B cell (primary cell): ENCODE measurements around the gene RIIAD1. TPM values are rescaled to one million over a fixed set of nuclear protein-coding genes. Genes with fewer than 3 reads are reported as not detected.

ENCODE experiments used
- ATAC-seq: fragments of 200-7000 bp; cut with Tn5 transposase; one replicate; pipeline ENCODE4 v1.10.0; 2021; ENCODE audit warnings: low read depth, mild to moderate bottlenecking, moderate number of reproducible peaks, moderate library complexity
- CTCF ChIA-PET: fragments of 350-600 bp; sonication (Branson Sonifier 250); formaldehyde crosslinking; loops from one replicate; lab custom pipeline; 2021; ENCODE audit warnings: antibody characterized with exemption, inconsistent platforms; lab: Charles Lee
- POLR2A ChIA-PET: fragments of 350-600 bp; sonication (Branson Sonifier 250); formaldehyde crosslinking; loops from one replicate; lab custom pipeline; 2021; ENCODE audit warnings: antibody characterized with exemption; lab: Charles Lee
- DNase-seq: peaks from one replicate; pipeline ENCODE4 v3.0.0; 2013
- H2AFZ ChIP-seq: 2 replicates; pipeline ENCODE4 v1.6.1; 2012; ENCODE audit warnings: mild to moderate bottlenecking, low read depth, low read length; ENCODE audit not compliant: insufficient read depth, poor library complexity, severe bottlenecking
- H3K27ac ChIP-seq, 2 donors: 1 replicate in 1 of 2; 2 replicates in 1 of 2; pipeline ENCODE4 v1.5.1; 2012 to 2013; ENCODE audit warnings: low read length in 2 of 2, mild to moderate bottlenecking in 2 of 2, moderate library complexity in 1 of 2
- H3K27me3 ChIP-seq, 4 experiments: fragments of 200-600 bp in 1 of 4; sonication (generic) in 1 of 4; replicated peaks in 1 of 4; 1 replicate in 2 of 4; 2 replicates in 2 of 4; pipeline versions ENCODE4 v1.6.1 to v1.7.0; 2013 to 2016; ENCODE audit warnings: low read length in 3 of 4, mild to moderate bottlenecking in 2 of 4, mixed read lengths in 1 of 4, moderate library complexity in 1 of 4; ENCODE audit not compliant: insufficient read depth in 4 of 4, control insufficient read depth in 3 of 4; ENCODE audit errors: control extremely low read depth in 1 of 4
- H3K36me3 ChIP-seq, 2 experiments: replicated peaks in 1 of 2; 1 replicate in 1 of 2; 2 replicates in 1 of 2; pipeline versions ENCODE4 v1.6.1 to v1.7.1; 2013; ENCODE audit warnings: low read length in 1 of 2; ENCODE audit not compliant: insufficient read depth in 2 of 2, control insufficient read depth in 1 of 2; ENCODE audit errors: control extremely low read depth in 1 of 2, extremely low read depth in 1 of 2
- H3K4me1 ChIP-seq, 2 donors: fragments of 200-600 bp in 1 of 2; sonication (generic) in 1 of 2; 1 replicate in 1 of 2; 2 replicates in 1 of 2; pipeline versions ENCODE4 v1.5.1 to v1.6.1; 2013 to 2017; ENCODE audit warnings: low read length in 2 of 2; ENCODE audit not compliant: control insufficient read depth in 2 of 2, insufficient read depth in 2 of 2
- H3K4me2 ChIP-seq: replicated peaks from 2 replicates; pipeline ENCODE3; 2012; ENCODE audit warnings: mild to moderate bottlenecking, low read depth, low read length; ENCODE audit not compliant: poor library complexity, severe bottlenecking
- H3K4me3 ChIP-seq, 5 experiments: fragments of 200-600 bp in 1 of 5; sonication (generic) in 1 of 5; 1 replicate in 3 of 5; 2 replicates in 2 of 5; pipeline versions ENCODE4 v1.5.1 to v1.7.0; 2011 to 2016; ENCODE audit warnings: low read length in 4 of 5, mild to moderate bottlenecking in 4 of 5, low read depth in 2 of 5, control low read depth in 1 of 5, moderate library complexity in 1 of 5; ENCODE audit not compliant: insufficient read depth in 1 of 5; ENCODE audit errors: control extremely low read depth in 1 of 5, extremely low read depth in 1 of 5
- H3K79me2 ChIP-seq: fragments of 200-600 bp; sonication (generic); one replicate; pipeline ENCODE4 v1.6.0; 2016; ENCODE audit warnings: low read length; ENCODE audit not compliant: control insufficient read depth, insufficient read depth
- H3K9ac ChIP-seq: fragments of 200-600 bp; sonication (generic); 2 replicates; pipeline ENCODE4 v1.6.1; 2017; ENCODE audit warnings: mild to moderate bottlenecking, low read length, moderate library complexity
- H3K9me3 ChIP-seq, 3 donors: one replicate each; pipeline versions ENCODE4 v1.6.1 to v1.7.1; 2013; ENCODE audit warnings: low read length in 2 of 3; ENCODE audit not compliant: control insufficient read depth in 2 of 3, insufficient read depth in 1 of 3; ENCODE audit errors: control extremely low read depth in 1 of 3
- H4K20me1 ChIP-seq: 2 replicates; pipeline ENCODE4 v1.6.0; 2012; ENCODE audit warnings: mild to moderate bottlenecking, low read length; ENCODE audit not compliant: insufficient read depth, control insufficient read depth, poor library complexity, severe bottlenecking
- H3K27ac Mint-ChIP-seq: one replicate; pipeline ENCODE4 v1.8.0; 2021; ENCODE audit warnings: mixed read lengths
- H3K27me3 Mint-ChIP-seq: one replicate; pipeline ENCODE4 v1.8.0; 2021; ENCODE audit warnings: mixed read lengths
- H3K4me1 Mint-ChIP-seq: one replicate; pipeline ENCODE4 v1.8.0; 2021; ENCODE audit warnings: mixed read lengths
- H3K4me3 Mint-ChIP-seq: one replicate; pipeline ENCODE4 v1.8.0; 2021; ENCODE audit warnings: mixed read lengths
- H3K9me3 Mint-ChIP-seq: one replicate; pipeline ENCODE4 v1.8.0; 2022; ENCODE audit warnings: mixed read lengths; ENCODE audit not compliant: insufficient read depth
- EZH2 ChIP-seq: IDR thresholded peaks from 2 replicates; pipeline ENCODE4 v1.6.1; 2012; ENCODE audit warnings: borderline replicate concordance, low read depth, mild to moderate bottlenecking, moderate library complexity, low read length; ENCODE audit not compliant: insufficient read depth, poor library complexity, severe bottlenecking
- WGBS: methylation state at CpG from one replicate; pipeline ENCODE4 v1.1.5; 2013; ENCODE audit warnings: missing lambda C conversion rate; ENCODE audit not compliant: insufficient coverage; 5-methylcytosine and 5-hydroxymethylcytosine counted together
- intact Hi-C: fragments of 100-400 bp; cut with micrococcal nuclease; formaldehyde crosslinking; loops from one replicate; pipeline ENCODE4 v1.10.0; 2022
- polyA plus RNA-seq: library from polyadenylated mRNA; depleted of rRNA; stranded (reverse); fragments of >200 nt; gene quantifications from 2 replicates; pipeline ENCODE4 v1.2.3, GENCODE V29; 2012
- total RNA-seq, 2 donors: library from RNA; stranded (reverse); fragments of 120-200 nt in 1 of 2; gene quantifications; 1 replicate in 1 of 2; 2 replicates in 1 of 2; pipeline versions ENCODE4 v1.2.3 to v1.2.4, GENCODE V29; 2013 to 2022
- TF ChIP-seq, protein P1 (sequence below): fragments of 200-600 bp; IDR thresholded peaks from one replicate; pipeline ENCODE4 v1.8.0; 2022; ENCODE audit warnings: antibody characterized with exemption, mild to moderate bottlenecking

RIIAD1 gene
- total and polyA plus RNA-seq, 2 donors (not counting 1 experiment from before 2014, with no cell fraction given): not detected

DNA sequence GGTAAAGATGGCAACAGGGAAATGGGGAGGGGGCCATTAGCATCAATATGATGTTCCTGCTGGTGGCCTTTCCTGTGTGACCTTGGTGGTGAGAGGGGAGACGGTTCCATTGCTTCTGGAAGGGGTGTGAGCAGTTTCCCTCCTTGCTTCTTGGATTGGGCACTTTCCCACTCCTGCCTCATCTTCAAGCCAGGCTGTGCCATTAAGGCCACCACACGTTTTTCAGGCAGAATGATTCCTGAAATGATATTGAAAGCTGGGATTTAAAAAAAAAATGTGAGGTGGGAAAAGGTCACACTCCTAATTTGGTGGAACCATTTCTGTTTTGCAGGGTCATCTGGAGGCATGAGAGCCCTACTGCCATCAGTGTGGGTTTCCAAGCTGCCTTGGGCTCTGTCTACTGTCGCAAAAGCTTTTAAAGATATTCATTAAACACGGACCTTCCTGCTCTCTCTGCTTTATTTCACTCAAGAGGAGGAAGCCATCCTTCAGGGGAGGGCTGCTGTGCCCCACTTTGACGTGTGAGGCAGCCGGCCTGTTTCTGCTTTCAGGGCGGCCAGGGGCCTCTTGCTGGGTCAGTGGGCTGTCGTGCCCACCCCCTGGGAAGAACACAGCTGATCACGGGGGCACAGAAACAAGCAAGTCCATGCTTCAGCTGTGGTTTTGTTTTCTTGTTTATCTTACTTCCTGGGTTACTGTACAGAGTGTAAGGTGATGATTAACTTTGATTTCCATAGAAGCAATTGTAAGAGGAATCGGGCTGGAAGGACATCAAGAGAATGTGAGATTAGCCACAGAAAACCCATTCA, 8.0 kb downstream of the RIIAD1 start:
- DNase-seq (no peak), ATAC-seq (no peak)
- Histone ChIP-seq H3K4me2 (no peak overlapping the region), H3K36me3 (no peaks in the 10 kb centered on the region), H3K4me3 (no peak overlapping the region), H3K4me1 (no peaks in the 10 kb centered on the region), H2AFZ (no peak overlapping the region), H3K9me3 (no peaks in the 10 kb centered on the region), H3K79me2 (no peaks in the 10 kb centered on the region), H3K27me3 (peaks cover 0 to 35% (median 18%) of the 10 kb centered on the region in 4 experiments), H3K27ac (no peak overlapping the region), H4K20me1 (no peaks in the 10 kb centered on the region), H3K9ac (no peak overlapping the region)
- intact Hi-C loops: loop anchor here (10.0 kb wide), 1 partner anchor 105 kb away; the partner anchor contains the start of genes C2CD4D and RORC
- Mint-ChIP-seq H3K27me3 (peaks cover 66% of the 10 kb centered on the region), H3K4me3 (no peak overlapping the region), H3K4me1 (no peaks in the 10 kb centered on the region), H3K9me3 (no peaks in the 10 kb centered on the region), H3K27ac (no peak overlapping the region)
- ChIA-PET CTCF (interaction anchor here (0.7 to 1.7 kb wide), 3 partner anchors 102 to 135 kb away, joined by 3 to 4 read pairs (median 4); no protein-coding TSS in a partner anchor), POLR2A (no interaction called here)
- WGBS: 76% methylated on average over 10 of the region's 10 CpGs
- TF ChIP-seq EZH2: no peak
- TF ChIP-seq, protein P1, sequence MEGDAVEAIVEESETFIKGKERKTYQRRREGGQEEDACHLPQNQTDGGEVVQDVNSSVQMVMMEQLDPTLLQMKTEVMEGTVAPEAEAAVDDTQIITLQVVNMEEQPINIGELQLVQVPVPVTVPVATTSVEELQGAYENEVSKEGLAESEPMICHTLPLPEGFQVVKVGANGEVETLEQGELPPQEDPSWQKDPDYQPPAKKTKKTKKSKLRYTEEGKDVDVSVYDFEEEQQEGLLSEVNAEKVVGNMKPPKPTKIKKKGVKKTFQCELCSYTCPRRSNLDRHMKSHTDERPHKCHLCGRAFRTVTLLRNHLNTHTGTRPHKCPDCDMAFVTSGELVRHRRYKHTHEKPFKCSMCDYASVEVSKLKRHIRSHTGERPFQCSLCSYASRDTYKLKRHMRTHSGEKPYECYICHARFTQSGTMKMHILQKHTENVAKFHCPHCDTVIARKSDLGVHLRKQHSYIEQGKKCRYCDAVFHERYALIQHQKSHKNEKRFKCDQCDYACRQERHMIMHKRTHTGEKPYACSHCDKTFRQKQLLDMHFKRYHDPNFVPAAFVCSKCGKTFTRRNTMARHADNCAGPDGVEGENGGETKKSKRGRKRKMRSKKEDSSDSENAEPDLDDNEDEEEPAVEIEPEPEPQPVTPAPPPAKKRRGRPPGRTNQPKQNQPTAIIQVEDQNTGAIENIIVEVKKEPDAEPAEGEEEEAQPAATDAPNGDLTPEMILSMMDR: no peak

DNA sequence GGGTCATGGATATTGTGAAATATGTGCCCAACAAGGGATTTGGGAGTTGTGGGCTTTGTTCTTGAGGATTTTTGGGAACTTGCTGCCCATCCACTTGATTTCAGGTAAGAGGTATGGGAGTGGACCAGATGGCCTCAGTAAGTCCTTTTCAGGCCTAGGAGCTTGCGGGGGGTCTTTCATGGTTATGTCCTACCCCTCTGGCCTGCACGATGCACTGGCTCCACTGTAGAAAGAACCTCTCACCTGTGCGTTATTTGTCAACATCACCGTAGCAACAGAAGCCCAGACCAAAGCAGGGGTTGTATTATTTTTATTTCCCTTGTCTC, 8.6 kb downstream of the RIIAD1 start:
- Histone ChIP-seq H3K9me3 (no peaks in the 10 kb centered on the region), H3K9ac (no peak overlapping the region), H3K27ac (no peak overlapping the region), H3K4me1 (no peaks in the 10 kb centered on the region), H3K36me3 (no peaks in the 10 kb centered on the region), H2AFZ (no peak overlapping the region), H3K27me3 (peaks cover 0 to 34% (median 16%) of the 10 kb centered on the region in 4 experiments), H3K4me2 (no peak overlapping the region), H4K20me1 (no peaks in the 10 kb centered on the region), H3K79me2 (no peaks in the 10 kb centered on the region), H3K4me3 (no peak overlapping the region)
- ChIA-PET POLR2A (no interaction called here), CTCF (interaction anchor here (0.7 to 1.7 kb wide), 2 partner anchors 102 to 135 kb away, joined by 4 read pairs; no protein-coding TSS in a partner anchor)
- H3K4me1 Mint-ChIP-seq: no peaks in the 10 kb centered on the region
- no peak for TF ChIP-seq EZH2
- TF ChIP-seq, protein P1: no peak
- intact Hi-C loops: loop anchor here (10.0 kb wide), 1 partner anchor 105 kb away; the partner anchor contains the start of genes C2CD4D and RORC
- no peaks in the 10 kb centered on the region for H3K9me3 Mint-ChIP-seq
- peaks cover 66% of the 10 kb centered on the region for H3K27me3 Mint-ChIP-seq
- no peak overlapping the region for H3K4me3 Mint-ChIP-seq
- DNase-seq (no peak), ATAC-seq (no peak)
- no peak overlapping the region for H3K27ac Mint-ChIP-seq
- whole genome bisulfite sequencing: 93% methylated on average over 4 of the region's 4 CpGs
